ENCODE data around the gene MXRA7. TPM values are rescaled to one million over a fixed set of nuclear protein-coding genes. Genes with fewer than 3 reads are reported as not detected.
"Not testable (repeated sequence)": the region's sequence is repeated elsewhere in the genome, so short reads cannot be mapped to it uniquely, and the experiment has no call there.

The MXRA7 gene
- total RNA-seq, 4 donors from 2014 or later = 24.3 to 43.0 (median 30.6) TPM

GRCh38 chr17:76700270-76700616 lies 10.5 kb downstream of the MXRA7 start:
- peaks cover 55 to 74% of the 10 kb centered on the region in 2 donors for H3K4me1 ChIP-seq
- peak overlapping the region; percentile 88 to 92 (median 88) for H3K27ac ChIP-seq
- H3K9me3 ChIP-seq = no peaks in the 10 kb centered on the region
- peak; percentile 67 to 75 for ATAC-seq
- no peaks in the 10 kb centered on the region for H3K36me3 ChIP-seq
- no peak for TF ChIP-seq CTCF (IDR thresholded peaks at IDR 0.05 in 4 of 5, conservative IDR thresholded peaks at IDR 0.05 in 1 of 5)
- no peak for DNase-seq
- intact Hi-C loops (cut with DNase I; ENCODE audit: low total_unique reads) = no loop called here
- no peaks in the 10 kb centered on the region for H3K27me3 ChIP-seq
- in situ Hi-C loops (cut with MboI; ENCODE audit: low sequenced_read_pairs in 4 of 4) = loop anchor here in 1 of 4 donors (25.0 kb wide), 1 partner anchor 138 kb away; a partner anchor contains a TSS
- peak overlapping the region; percentile 44 to 55 (median 48) for H3K4me3 ChIP-seq

GRCh38 chr17:76698466-76698977 lies 12.2 kb downstream of the MXRA7 start:
- intact Hi-C loops (cut with DNase I; ENCODE audit: low total_unique reads); H3K36me3 ChIP-seq; in situ Hi-C loops (cut with MboI; ENCODE audit: low sequenced_read_pairs in 4 of 4); DNase-seq; H3K27me3 ChIP-seq; H3K9me3 ChIP-seq; ATAC-seq; H3K4me3 ChIP-seq: not testable (repeated sequence)
- Histone ChIP-seq H3K27ac (peak overlapping the region; percentile 88 to 92 (median 88)), H3K4me1 (peaks cover 56 to 68% of the 10 kb centered on the region in 2 donors)

- TF ChIP-seq CTCF (IDR thresholded peaks at IDR 0.05 in 4 of 5, conservative IDR thresholded peaks at IDR 0.05 in 1 of 5) (no peak), POLR2A (IDR thresholded peaks at IDR 0.05) (no peak)
- H3K9me3 ChIP-seq = no peaks in the 10 kb centered on the region
- in situ Hi-C loops (cut with MboI; ENCODE audit: low sequenced_read_pairs in 4 of 4) (no loop called here), intact Hi-C loops (cut with DNase I; ENCODE audit: low total_unique reads) (no loop called here)
- no peak for ATAC-seq
- peak overlapping the region; percentile 65 to 88 (median 76) for H3K27ac ChIP-seq
- peaks cover 56 to 68% of the 10 kb centered on the region in 2 donors for H3K4me1 ChIP-seq
- no peak for DNase-seq
- H3K36me3 ChIP-seq = no peaks in the 10 kb centered on the region
- no peak overlapping the region for H3K4me3 ChIP-seq
- H3K27me3 ChIP-seq = no peaks in the 10 kb centered on the region
Observed at GRCh38 chr17:76697702-76698465, 12.9 kb downstream of the MXRA7 start.

- DNase-seq = peak; percentile 42 to 78
- no peaks in the 10 kb centered on the region for H3K9me3 ChIP-seq
- intact Hi-C loops (cut with DNase I; ENCODE audit: low total_unique reads) = no loop called here
- peak; percentile 42 to 50 for ATAC-seq
- no peaks in the 10 kb centered on the region for H3K36me3 ChIP-seq
- peak in 1 of 2 donors; percentile 20 for TF ChIP-seq POLR2A (IDR thresholded peaks at IDR 0.05)
- TF ChIP-seq CTCF (IDR thresholded peaks at IDR 0.05 in 4 of 5, conservative IDR thresholded peaks at IDR 0.05 in 1 of 5) = no peak
- peaks cover 56 to 63% of the 10 kb centered on the region in 2 donors for H3K4me1 ChIP-seq
- H3K27me3 ChIP-seq = no peaks in the 10 kb centered on the region
- in situ Hi-C loops (cut with MboI; ENCODE audit: low sequenced_read_pairs in 4 of 4) = no loop called here
- H3K27ac ChIP-seq = peak overlapping the region; percentile 65 to 88 (median 76)
- H3K4me3 ChIP-seq = no peak overlapping the region
Observed at GRCh38 chr17:76696763-76697701, 13.7 kb downstream of the MXRA7 start.

Data from gastrocnemius medialis (tissue), 4 donors.